NB4 (cell line): ENCODE data around the gene CAMK2B.

Experiments used
- CTCF ChIP-seq: IDR thresholded peaks from one replicate; pipeline ENCODE4 v1.5.1; 2012; ENCODE audit warnings: low read depth, low read length
- MAX ChIP-seq: IDR thresholded peaks from 2 replicates; pipeline ENCODE4 v1.6.1; 2011; ENCODE audit warnings: low read depth, low read length
- MYC ChIP-seq: IDR thresholded peaks from 2 replicates; pipeline ENCODE4 v1.6.1; 2011; ENCODE audit warnings: low read depth, low read length
- POLR2A ChIP-seq: IDR thresholded peaks from 2 replicates; pipeline ENCODE4 v1.6.1; 2011; ENCODE audit warnings: mild to moderate bottlenecking; ENCODE audit not compliant: insufficient read length; ENCODE audit errors: extremely low read depth

GRCh38 chr7:44259547-44260457 is 65.6 kb downstream of the CAMK2B start:
- TF ChIP-seq CTCF (no peak), MAX (no peak), POLR2A (no peak), MYC (no peak)
